WERI-Rb-1 (cell line): ENCODE measurements around the gene GGT6.
"Not testable (repeated sequence)": the region's sequence is repeated elsewhere in the genome, so short reads cannot be mapped to it uniquely, and the experiment has no call there.

Source experiments
- DNase-seq: peaks from one replicate; pipeline ENCODE4 v3.0.0-alpha.2; 2020
- H3K27ac ChIP-seq: fragments of 250-450 bp; sonication (Bioruptor Pico); 2 replicates; pipeline ENCODE4 v1.5.1; 2020; ENCODE audit warnings: mild to moderate bottlenecking, moderate library complexity
- H3K27me3 ChIP-seq: fragments of 250-450 bp; sonication (Bioruptor Pico); 2 replicates; pipeline ENCODE4 v1.5.1; 2021; ENCODE audit warnings: mild to moderate bottlenecking, low read depth, moderate library complexity; ENCODE audit not compliant: insufficient read depth, severe bottlenecking
- H3K36me3 ChIP-seq: fragments of 250-450 bp; sonication (Bioruptor Pico); 2 replicates; pipeline ENCODE4 v1.5.1; 2020; ENCODE audit warnings: mild to moderate bottlenecking, moderate library complexity
- H3K4me3 ChIP-seq: 2 replicates; pipeline ENCODE4 v1.5.1; 2011; ENCODE audit warnings: low read depth, mild to moderate bottlenecking, control low read depth, low read length
- H3K9me3 ChIP-seq: fragments of 250-450 bp; sonication (Bioruptor Pico); 2 replicates; pipeline ENCODE4 v1.5.1; 2021; ENCODE audit warnings: mild to moderate bottlenecking, moderate library complexity; ENCODE audit not compliant: severe bottlenecking
- CTCF ChIP-seq: IDR thresholded peaks from 2 replicates; pipeline ENCODE4 v1.5.1; 2011; ENCODE audit warnings: low read depth, mild to moderate bottlenecking, control low read depth, inconsistent platforms, low read length

The GGT6 gene

GRCh38 chr17:4590981-4591453 is 30.6 kb upstream of the GGT6 start:
- TF ChIP-seq CTCF, result no peak

GRCh38 chr17:4590042-4590441 is 29.7 kb upstream of the GGT6 start:
- H3K4me3 ChIP-seq, H3K36me3 ChIP-seq, H3K27me3 ChIP-seq, H3K27ac ChIP-seq, H3K9me3 ChIP-seq, DNase-seq: not testable (repeated sequence)

More at GRCh38 chr17:4590981-4591453, 30.6 kb upstream of the GGT6 start:
- Histone ChIP-seq H3K27me3 (no peaks in the 10 kb centered on the region), H3K9me3 (no peaks in the 10 kb centered on the region), H3K36me3 (no peaks in the 10 kb centered on the region), H3K27ac (no peak overlapping the region), H3K4me3 (no peak overlapping the region)
- DNase-seq, result no peak

DNA sequence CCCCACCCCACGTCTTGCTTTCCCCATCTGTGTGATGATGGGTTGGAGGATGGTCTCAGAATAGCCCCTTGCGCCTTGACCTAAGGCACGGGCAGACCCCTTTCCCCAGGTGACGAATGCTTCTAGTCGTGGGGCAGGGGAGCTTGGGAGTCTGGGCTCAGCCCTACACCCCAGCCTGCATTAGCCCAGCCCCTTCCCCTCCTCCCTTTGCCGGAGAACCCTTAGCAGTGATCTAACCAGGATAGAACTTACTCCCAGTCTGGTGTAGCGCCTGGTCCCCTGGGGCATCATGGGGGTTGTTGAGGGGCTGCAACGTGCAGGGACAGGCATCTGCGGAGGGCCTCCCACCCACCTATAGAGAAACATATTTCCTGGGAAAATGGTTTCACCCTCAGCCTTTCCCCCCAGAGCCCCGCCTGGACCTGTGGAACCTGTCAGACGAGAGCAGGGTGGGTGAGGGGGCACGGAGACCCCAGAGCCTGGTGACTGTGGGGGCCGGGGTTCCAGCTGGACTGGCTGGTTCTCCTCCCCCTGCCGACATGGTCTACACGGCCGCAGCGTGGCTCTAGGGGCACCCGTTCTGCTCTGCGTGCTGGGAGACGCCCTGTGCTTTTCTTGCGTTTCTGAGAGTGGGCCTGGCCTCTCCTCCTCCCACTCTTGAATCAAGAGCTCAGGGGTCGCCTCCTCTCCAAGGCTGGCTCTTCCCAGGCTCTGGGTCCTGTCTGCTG is 28.7 kb upstream of the GGT6 start:
- Histone ChIP-seq H3K9me3 (no peaks in the 10 kb centered on the region), H3K27ac (no peak overlapping the region), H3K27me3 (no peaks in the 10 kb centered on the region), H3K4me3 (no peak overlapping the region), H3K36me3 (no peaks in the 10 kb centered on the region)
- no peak for DNase-seq
- TF ChIP-seq CTCF, result no peak

- no peak overlapping the region for H3K27ac ChIP-seq
- DNase-seq, result no peak
- no peak for TF ChIP-seq CTCF
- no peak overlapping the region for H3K4me3 ChIP-seq
- H3K27me3 ChIP-seq, result no peaks in the 10 kb centered on the region
- no peaks in the 10 kb centered on the region for H3K36me3 ChIP-seq
- H3K9me3 ChIP-seq, result no peaks in the 10 kb centered on the region
Observed at GRCh38 chr17:4588391-4588790, 28.0 kb upstream of the GGT6 start.

DNA sequence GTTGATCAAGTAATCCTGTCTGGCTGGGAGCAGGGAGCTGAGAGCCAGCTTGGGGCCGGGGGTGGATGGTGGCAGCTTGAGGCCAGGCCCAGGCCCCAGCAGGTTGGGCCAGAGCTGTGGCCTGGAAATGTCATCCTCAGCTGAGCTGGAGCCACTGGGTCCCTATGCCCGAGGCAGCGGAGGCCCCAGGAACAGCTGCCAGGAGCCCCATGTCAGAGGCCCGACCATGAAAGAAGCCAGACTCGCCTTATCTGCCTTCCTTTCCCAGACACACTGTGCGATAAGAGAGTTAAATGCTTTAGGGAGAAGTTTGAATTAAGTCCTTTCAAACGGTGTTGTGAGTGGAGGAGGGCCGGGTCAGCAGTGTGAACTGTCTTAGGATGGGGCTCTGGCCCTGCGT is 27.4 kb upstream of the GGT6 start:
- DNase-seq, result no peak
- H3K4me3 ChIP-seq, result no peak overlapping the region
- H3K27me3 ChIP-seq, result no peaks in the 10 kb centered on the region
- TF ChIP-seq CTCF, result no peak
- no peaks in the 10 kb centered on the region for H3K36me3 ChIP-seq
- H3K9me3 ChIP-seq, result no peaks in the 10 kb centered on the region
- no peak overlapping the region for H3K27ac ChIP-seq

DNA sequence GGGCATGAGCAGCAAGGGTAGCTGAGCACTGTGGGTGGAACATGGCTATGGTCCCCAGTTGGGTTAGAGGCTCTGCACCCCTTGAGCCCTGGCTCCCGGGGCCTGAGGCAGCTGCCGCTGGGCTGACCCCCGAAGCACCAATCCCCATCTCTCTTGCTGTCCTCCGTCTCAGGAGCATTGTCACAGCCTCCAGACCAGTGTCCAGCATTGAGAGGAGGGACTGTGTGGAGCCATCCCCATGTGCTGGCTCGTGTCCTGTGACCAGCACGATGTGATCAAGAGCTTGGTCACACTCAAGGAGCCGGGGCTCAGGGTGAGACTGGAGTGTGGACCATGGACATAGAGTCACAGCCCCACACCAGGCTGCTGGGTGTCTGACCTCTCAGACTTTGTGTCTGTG is 26.8 kb upstream of the GGT6 start:
- no peaks in the 10 kb centered on the region for H3K27me3 ChIP-seq
- no peaks in the 10 kb centered on the region for H3K9me3 ChIP-seq
- H3K36me3 ChIP-seq, result no peaks in the 10 kb centered on the region
- H3K4me3 ChIP-seq, result no peak overlapping the region
- no peak overlapping the region for H3K27ac ChIP-seq
- DNase-seq, result no peak
- TF ChIP-seq CTCF, result no peak
